ENCODE measurements around the gene ANKRD34A. TPM values are rescaled to one million over a fixed set of nuclear protein-coding genes. Genes with fewer than 3 reads are reported as not detected.

ANKRD34A gene
- total RNA-seq, 1 experiment from 2014 or later: 0.50 TPM

GRCh38 chr1:146001709-146002108 is 37.3 kb upstream of the ANKRD34A start:
- no peak overlapping the region for H3K4me3 ChIP-seq
- no peak overlapping the region for H3K27ac ChIP-seq
- no peaks in the 10 kb centered on the region for H4K20me1 ChIP-seq (ENCODE audit: insufficient read depth)
- H3K9me3 ChIP-seq (ENCODE audit: insufficient read depth, low read depth): no peaks in the 10 kb centered on the region
- BruUV-seq (replicated peaks): no TSS peak
- H2AFZ ChIP-seq: no peak overlapping the region
- no peaks in the 10 kb centered on the region for H3K36me3 ChIP-seq (ENCODE audit: low read depth)
- ChIA-PET CTCF (interaction anchor here (0.8 kb wide), 1 partner anchor 37 kb away, joined by 3 read pairs; the partner anchor contains the start of genes ANKRD34A and POLR3GL), POLR2A (ENCODE audit: unreplicated experiment) (no interaction called here)
- H3K79me2 ChIP-seq (ENCODE audit: low read depth): no peaks in the 10 kb centered on the region
- peaks cover 40% of the 10 kb centered on the region for H3K4me1 ChIP-seq (replicated peaks; ENCODE audit: insufficient read depth)
- no peak for DNase-seq
- H3K9me2 ChIP-seq (ENCODE audit: insufficient read depth): no peaks in the 10 kb centered on the region
- H3F3A ChIP-seq (ENCODE audit: insufficient read depth, low read depth): peaks cover 27% of the 10 kb centered on the region; the same call in 1 of the 2 replicates
- intact Hi-C loops (cut with micrococcal nuclease; ENCODE audit: unreplicated experiment): no loop called here
- H3K4me2 ChIP-seq: no peak overlapping the region
- TF ChIP-seq EZH2 (IDR thresholded peaks at IDR 0.05; ENCODE audit: low read depth): no peak
- TF ChIP-seq, protein P1, sequence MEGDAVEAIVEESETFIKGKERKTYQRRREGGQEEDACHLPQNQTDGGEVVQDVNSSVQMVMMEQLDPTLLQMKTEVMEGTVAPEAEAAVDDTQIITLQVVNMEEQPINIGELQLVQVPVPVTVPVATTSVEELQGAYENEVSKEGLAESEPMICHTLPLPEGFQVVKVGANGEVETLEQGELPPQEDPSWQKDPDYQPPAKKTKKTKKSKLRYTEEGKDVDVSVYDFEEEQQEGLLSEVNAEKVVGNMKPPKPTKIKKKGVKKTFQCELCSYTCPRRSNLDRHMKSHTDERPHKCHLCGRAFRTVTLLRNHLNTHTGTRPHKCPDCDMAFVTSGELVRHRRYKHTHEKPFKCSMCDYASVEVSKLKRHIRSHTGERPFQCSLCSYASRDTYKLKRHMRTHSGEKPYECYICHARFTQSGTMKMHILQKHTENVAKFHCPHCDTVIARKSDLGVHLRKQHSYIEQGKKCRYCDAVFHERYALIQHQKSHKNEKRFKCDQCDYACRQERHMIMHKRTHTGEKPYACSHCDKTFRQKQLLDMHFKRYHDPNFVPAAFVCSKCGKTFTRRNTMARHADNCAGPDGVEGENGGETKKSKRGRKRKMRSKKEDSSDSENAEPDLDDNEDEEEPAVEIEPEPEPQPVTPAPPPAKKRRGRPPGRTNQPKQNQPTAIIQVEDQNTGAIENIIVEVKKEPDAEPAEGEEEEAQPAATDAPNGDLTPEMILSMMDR (conservative IDR thresholded peaks at IDR 0.05): no peak
- no peaks in the 10 kb centered on the region for H3K27me3 ChIP-seq (ENCODE audit: insufficient read depth, low read depth)

- Histone ChIP-seq H3K4me1 (replicated peaks; ENCODE audit: insufficient read depth) (peaks cover 40% of the 10 kb centered on the region), H3F3A (ENCODE audit: insufficient read depth, low read depth) (peaks cover 37% of the 10 kb centered on the region), H3K36me3 (ENCODE audit: low read depth) (peaks cover 12% of the 10 kb centered on the region), H3K27me3 (ENCODE audit: insufficient read depth, low read depth) (no peaks in the 10 kb centered on the region), H3K4me3 (peak overlapping the region; percentile 11; the same call in 1 of the 2 replicates), H3K79me2 (ENCODE audit: low read depth) (peaks cover 19% of the 10 kb centered on the region), H3K9me2 (ENCODE audit: insufficient read depth) (no peaks in the 10 kb centered on the region), H3K4me2 (peak overlapping the region; percentile 57), H2AFZ (0 out of 2 replicates have a peak overlapping the region, but pooled peaks have one; percentile 61), H3K9me3 (ENCODE audit: insufficient read depth, low read depth) (no peaks in the 10 kb centered on the region), H4K20me1 (ENCODE audit: insufficient read depth) (peaks cover 17% of the 10 kb centered on the region), H3K27ac (peak overlapping the region; percentile 41)
- DNase-seq: peak in 1 of 2 experiments; percentile 46
- no peak for TF ChIP-seq EZH2 (IDR thresholded peaks at IDR 0.05; ENCODE audit: low read depth)
- BruUV-seq (replicated peaks): no TSS peak
- ChIA-PET POLR2A (ENCODE audit: unreplicated experiment) (no interaction called here), CTCF (no interaction called here)
- intact Hi-C loops (cut with micrococcal nuclease; ENCODE audit: unreplicated experiment): no loop called here
Observed at GRCh38 chr1:145999321-146000024, 35.1 kb upstream of the ANKRD34A start.

DNA sequence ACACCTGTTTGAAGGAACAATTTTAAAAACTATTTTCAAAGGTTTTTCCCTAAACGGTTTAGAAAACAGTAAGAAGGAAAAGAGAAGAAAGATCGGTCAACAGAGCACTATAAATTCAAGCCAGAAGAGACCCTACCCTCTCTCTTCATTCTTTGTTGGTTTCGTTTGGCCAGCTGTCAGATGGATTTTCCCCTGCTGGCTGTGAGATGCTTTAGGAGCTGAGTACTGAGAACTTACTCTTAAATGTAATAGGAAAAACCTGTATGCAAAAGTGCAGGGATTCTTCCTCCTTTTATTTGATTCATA is 33.3 kb upstream of the ANKRD34A start:
- POLR2A ChIA-PET (ENCODE audit: unreplicated experiment): interaction anchor here (0.6 kb wide), 1 partner anchor 35 kb away, joined by 4 read pairs; no protein-coding TSS in a partner anchor
- no peaks in the 10 kb centered on the region for H3K9me3 ChIP-seq (ENCODE audit: insufficient read depth, low read depth)
- H2AFZ ChIP-seq: no peak overlapping the region
- no peaks in the 10 kb centered on the region for H3K9me2 ChIP-seq (ENCODE audit: insufficient read depth)
- no peaks in the 10 kb centered on the region for H3K27me3 ChIP-seq (ENCODE audit: insufficient read depth, low read depth)
- H3K79me2 ChIP-seq (ENCODE audit: low read depth): peaks cover 37% of the 10 kb centered on the region
- intact Hi-C loops (cut with micrococcal nuclease; ENCODE audit: unreplicated experiment): no loop called here
- H4K20me1 ChIP-seq (ENCODE audit: insufficient read depth): peaks cover 35% of the 10 kb centered on the region
- no TSS peak for BruUV-seq (replicated peaks)
- CTCF ChIA-PET: interaction anchor here (0.6 kb wide), 1 partner anchor 20 kb away, joined by 7 read pairs; no protein-coding TSS in a partner anchor
- H3F3A ChIP-seq (ENCODE audit: insufficient read depth, low read depth): peaks cover 55% of the 10 kb centered on the region
- TF ChIP-seq, protein P1 (conservative IDR thresholded peaks at IDR 0.05): no peak
- no peak for TF ChIP-seq EZH2 (IDR thresholded peaks at IDR 0.05; ENCODE audit: low read depth)
- peak overlapping the region; percentile 78 for H3K27ac ChIP-seq
- DNase-seq: no peak
- H3K4me2 ChIP-seq: peak overlapping the region; percentile 91
- peaks cover 58% of the 10 kb centered on the region for H3K4me1 ChIP-seq (replicated peaks; ENCODE audit: insufficient read depth)
- H3K4me3 ChIP-seq: peak overlapping the region; percentile 93; the same call in 1 of the 2 replicates
- H3K36me3 ChIP-seq (ENCODE audit: low read depth): peaks cover 30% of the 10 kb centered on the region

Data from PC-9 (cell line).